ENCODE measurements around the gene NHSL1.

The NHSL1 gene

GRCh38 chr6:138525355-138525754 lies 26.1 kb upstream of the NHSL1 start:
- in situ Hi-C loops (cut with HindIII; ENCODE audit: low sequenced_read_pairs) = no loop called here

GRCh38 chr6:138524526-138524925 lies 25.2 kb upstream of the NHSL1 start:
- in situ Hi-C loops (cut with HindIII; ENCODE audit: low sequenced_read_pairs) = no loop called here

GRCh38 chr6:138523347-138524210 lies 24.3 kb upstream of the NHSL1 start:
- in situ Hi-C loops (cut with HindIII; ENCODE audit: low sequenced_read_pairs) = no loop called here

GRCh38 chr6:138522611-138523010 lies 23.3 kb upstream of the NHSL1 start:
- in situ Hi-C loops (cut with HindIII; ENCODE audit: low sequenced_read_pairs) = no loop called here

GRCh38 chr6:138521790-138522189 lies 22.5 kb upstream of the NHSL1 start:
- in situ Hi-C loops (cut with HindIII; ENCODE audit: low sequenced_read_pairs) = no loop called here

- in situ Hi-C loops (cut with HindIII; ENCODE audit: low sequenced_read_pairs) = no loop called here
Observed at GRCh38 chr6:138520463-138520862, 21.2 kb upstream of the NHSL1 start.

GRCh38 chr6:138518054-138518453 lies 18.8 kb upstream of the NHSL1 start:
- in situ Hi-C loops (cut with HindIII; ENCODE audit: low sequenced_read_pairs) = loop anchor here (5.0 kb wide), 1 partner anchor 91 kb away; no protein-coding TSS in a partner anchor

GRCh38 chr6:138517635-138518034 lies 18.3 kb upstream of the NHSL1 start:
- in situ Hi-C loops (cut with HindIII; ENCODE audit: low sequenced_read_pairs) = loop anchor here (5.0 kb wide), 1 partner anchor 90 kb away; no protein-coding TSS in a partner anchor

GRCh38 chr6:138515657-138516248 lies 16.5 kb upstream of the NHSL1 start:
- in situ Hi-C loops (cut with HindIII; ENCODE audit: low sequenced_read_pairs) = loop anchor here (5.0 kb wide), 1 partner anchor 88 kb away; no protein-coding TSS in a partner anchor

- in situ Hi-C loops (cut with HindIII; ENCODE audit: low sequenced_read_pairs) = loop anchor here (5.0 kb wide), 1 partner anchor 88 kb away; no protein-coding TSS in a partner anchor
Observed at GRCh38 chr6:138514860-138515540, 15.7 kb upstream of the NHSL1 start.

- in situ Hi-C loops (cut with HindIII; ENCODE audit: low sequenced_read_pairs) = no loop called here
Observed at GRCh38 chr6:138512609-138513008, 13.3 kb upstream of the NHSL1 start.

GRCh38 chr6:138510093-138510492 lies 10.8 kb upstream of the NHSL1 start:
- in situ Hi-C loops (cut with HindIII; ENCODE audit: low sequenced_read_pairs) = no loop called here

GRCh38 chr6:138509371-138509770 lies 10.1 kb upstream of the NHSL1 start:
- in situ Hi-C loops (cut with HindIII; ENCODE audit: low sequenced_read_pairs) = no loop called here

- in situ Hi-C loops (cut with HindIII; ENCODE audit: low sequenced_read_pairs) = no loop called here
Observed at GRCh38 chr6:138508676-138508988, 9.3 kb upstream of the NHSL1 start.

GRCh38 chr6:138507977-138508675 lies 8.8 kb upstream of the NHSL1 start:
- in situ Hi-C loops (cut with HindIII; ENCODE audit: low sequenced_read_pairs) = no loop called here

GRCh38 chr6:138504764-138505689 lies 5.7 kb upstream of the NHSL1 start:
- in situ Hi-C loops (cut with HindIII; ENCODE audit: low sequenced_read_pairs) = no loop called here

- in situ Hi-C loops (cut with HindIII; ENCODE audit: low sequenced_read_pairs) = no loop called here
Observed at GRCh38 chr6:138503881-138504680, 4.8 kb upstream of the NHSL1 start.

GRCh38 chr6:138502546-138502945 lies 3.3 kb upstream of the NHSL1 start:
- in situ Hi-C loops (cut with HindIII; ENCODE audit: low sequenced_read_pairs) = no loop called here

GRCh38 chr6:138500867-138501446 lies 1.7 kb upstream of the NHSL1 start:
- in situ Hi-C loops (cut with HindIII; ENCODE audit: low sequenced_read_pairs) = no loop called here
